Loucy (cell line): ENCODE measurements around the gene SLC35G6.

Experiments used
- H2AFZ ChIP-seq: fragments of 200-600 bp; sonication (generic); 2 replicates; pipeline ENCODE4 v1.6.0; 2016; ENCODE audit warnings: antibody characterized with exemption, mild to moderate bottlenecking, low read length, moderate library complexity
- H3F3A ChIP-seq: fragments of 200-600 bp; 2 replicates; pipeline ENCODE4 v1.6.0; 2016; ENCODE audit warnings: antibody characterized with exemption, low read depth, mild to moderate bottlenecking
- H3K27me3 ChIP-seq: fragments of 200-600 bp; sonication (generic); 2 replicates; pipeline ENCODE4 v1.6.1; 2014; ENCODE audit warnings: low read length, mild to moderate bottlenecking; ENCODE audit not compliant: insufficient read depth, poor library complexity, severe bottlenecking
- H3K36me3 ChIP-seq: fragments of 200-600 bp; sonication (generic); 2 replicates; pipeline ENCODE4 v1.6.1; 2016; ENCODE audit warnings: low read length; ENCODE audit not compliant: insufficient read depth
- H3K4me1 ChIP-seq: fragments of 200-600 bp; sonication (generic); 2 replicates; pipeline ENCODE4 v1.5.1; 2014; ENCODE audit warnings: low read length, mild to moderate bottlenecking; ENCODE audit not compliant: insufficient read depth, poor library complexity, severe bottlenecking
- H3K4me2 ChIP-seq: fragments of 200-600 bp; sonication (generic); 2 replicates; pipeline ENCODE4 v1.6.0; 2014; ENCODE audit warnings: antibody characterized with exemption, low read length, low read depth, mild to moderate bottlenecking; ENCODE audit not compliant: poor library complexity, severe bottlenecking
- H3K4me3 ChIP-seq: fragments of 200-600 bp; sonication (generic); 2 replicates; pipeline ENCODE4 v1.5.1; 2014; ENCODE audit warnings: low read length, mild to moderate bottlenecking, mixed read lengths; ENCODE audit not compliant: poor library complexity, severe bottlenecking
- H3K79me2 ChIP-seq: fragments of 200-600 bp; sonication (generic); 2 replicates; pipeline ENCODE4 v1.6.1; 2014; ENCODE audit warnings: low read length; ENCODE audit not compliant: insufficient read depth
- H3K9ac ChIP-seq: fragments of 200-600 bp; sonication (generic); 2 replicates; pipeline ENCODE4 v1.6.0; 2014; ENCODE audit warnings: mild to moderate bottlenecking, low read depth, low read length, moderate library complexity; ENCODE audit not compliant: poor library complexity, severe bottlenecking
- H3K9me2 ChIP-seq: fragments of 200-600 bp; sonication (generic); replicated peaks from 2 replicates; pipeline ENCODE4 v1.6.1; 2016; ENCODE audit warnings: low read depth, low read length, mixed read lengths
- H3K9me3 ChIP-seq: fragments of 200-600 bp; sonication (generic); 2 replicates; pipeline ENCODE4 v1.6.1; 2014; ENCODE audit warnings: mild to moderate bottlenecking, antibody characterized with exemption, low read length, low read depth; ENCODE audit not compliant: insufficient read depth
- H4K20me1 ChIP-seq: fragments of 200-600 bp; sonication (generic); 2 replicates; pipeline ENCODE4 v1.6.0; 2014; ENCODE audit warnings: antibody characterized with exemption, low read length, mild to moderate bottlenecking; ENCODE audit not compliant: insufficient read depth, poor library complexity, severe bottlenecking
- EZH2phosphoT487 ChIP-seq: fragments of 200-600 bp; IDR thresholded peaks from 2 replicates; pipeline ENCODE4 v1.6.1; 2018; ENCODE audit warnings: antibody characterized with exemption, mild to moderate bottlenecking, moderate library complexity, borderline replicate concordance
- TF ChIP-seq, protein P1 (sequence below): fragments of 200-600 bp; sonication (generic); conservative IDR thresholded peaks from 2 replicates; pipeline ENCODE4 v1.5.1; 2014; ENCODE audit warnings: mild to moderate bottlenecking, antibody characterized with exemption, low read length

Gene SLC35G6

DNA sequence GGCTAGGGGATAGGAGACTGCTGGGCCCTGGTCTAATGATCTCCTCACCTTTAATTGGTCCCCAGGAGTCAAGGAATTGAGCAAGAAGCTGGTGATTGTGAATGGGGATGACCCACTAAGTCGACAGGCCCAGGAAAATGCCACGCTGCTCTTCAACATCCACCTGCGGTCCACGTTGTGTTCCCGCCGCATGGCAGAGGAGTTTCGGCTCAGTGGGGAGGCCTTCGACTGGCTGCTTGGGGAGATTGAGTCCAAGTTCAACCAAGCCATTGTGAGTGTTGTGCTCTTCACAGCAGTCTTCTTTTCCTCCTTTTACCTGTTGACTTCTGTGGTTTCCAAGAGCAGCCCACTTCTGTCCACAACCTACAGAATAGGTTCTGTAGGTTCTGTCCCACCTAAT lies 22.3 kb downstream of the SLC35G6 start:
- Histone ChIP-seq H4K20me1 (peaks cover 51% of the 10 kb centered on the region), H3K4me2 (no peak overlapping the region), H2AFZ (no peak overlapping the region), H3K4me1 (no peaks in the 10 kb centered on the region), H3K4me3 (no peak overlapping the region), H3K27me3 (no peaks in the 10 kb centered on the region), H3K79me2 (peaks cover 19% of the 10 kb centered on the region; the same call in 1 of the 2 replicates), H3F3A (no peaks in the 10 kb centered on the region), H3K9me2 (no peaks in the 10 kb centered on the region), H3K9ac (no peak overlapping the region), H3K9me3 (no peaks in the 10 kb centered on the region), H3K36me3 (peaks cover 96% of the 10 kb centered on the region)
- no peak for TF ChIP-seq EZH2phosphoT487
- TF ChIP-seq, protein P1, sequence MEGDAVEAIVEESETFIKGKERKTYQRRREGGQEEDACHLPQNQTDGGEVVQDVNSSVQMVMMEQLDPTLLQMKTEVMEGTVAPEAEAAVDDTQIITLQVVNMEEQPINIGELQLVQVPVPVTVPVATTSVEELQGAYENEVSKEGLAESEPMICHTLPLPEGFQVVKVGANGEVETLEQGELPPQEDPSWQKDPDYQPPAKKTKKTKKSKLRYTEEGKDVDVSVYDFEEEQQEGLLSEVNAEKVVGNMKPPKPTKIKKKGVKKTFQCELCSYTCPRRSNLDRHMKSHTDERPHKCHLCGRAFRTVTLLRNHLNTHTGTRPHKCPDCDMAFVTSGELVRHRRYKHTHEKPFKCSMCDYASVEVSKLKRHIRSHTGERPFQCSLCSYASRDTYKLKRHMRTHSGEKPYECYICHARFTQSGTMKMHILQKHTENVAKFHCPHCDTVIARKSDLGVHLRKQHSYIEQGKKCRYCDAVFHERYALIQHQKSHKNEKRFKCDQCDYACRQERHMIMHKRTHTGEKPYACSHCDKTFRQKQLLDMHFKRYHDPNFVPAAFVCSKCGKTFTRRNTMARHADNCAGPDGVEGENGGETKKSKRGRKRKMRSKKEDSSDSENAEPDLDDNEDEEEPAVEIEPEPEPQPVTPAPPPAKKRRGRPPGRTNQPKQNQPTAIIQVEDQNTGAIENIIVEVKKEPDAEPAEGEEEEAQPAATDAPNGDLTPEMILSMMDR, result no peak

GRCh38 chr17:7508145-7508544 lies 26.9 kb downstream of the SLC35G6 start:
- Histone ChIP-seq H3K9me3 (no peaks in the 10 kb centered on the region), H3K4me1 (no peaks in the 10 kb centered on the region), H4K20me1 (peaks cover 25% of the 10 kb centered on the region), H3K4me3 (no peak overlapping the region), H2AFZ (no peak overlapping the region), H3K9me2 (no peaks in the 10 kb centered on the region), H3F3A (no peaks in the 10 kb centered on the region; the same call in 1 of the 2 replicates), H3K27me3 (no peaks in the 10 kb centered on the region), H3K79me2 (no peaks in the 10 kb centered on the region), H3K36me3 (peaks cover 99% of the 10 kb centered on the region), H3K9ac (no peak overlapping the region), H3K4me2 (no peak overlapping the region)
- no peak for TF ChIP-seq EZH2phosphoT487
- TF ChIP-seq, protein P1, result no peak

- H3K4me2 ChIP-seq, result no peak overlapping the region
- no peaks in the 10 kb centered on the region for H3K4me1 ChIP-seq
- H3K79me2 ChIP-seq, result no peaks in the 10 kb centered on the region
- H3K27me3 ChIP-seq, result no peaks in the 10 kb centered on the region
- H2AFZ ChIP-seq, result no peak overlapping the region
- peaks cover 23% of the 10 kb centered on the region for H4K20me1 ChIP-seq
- H3K9me3 ChIP-seq, result no peaks in the 10 kb centered on the region
- H3F3A ChIP-seq, result no peaks in the 10 kb centered on the region; the same call in 1 of the 2 replicates
- TF ChIP-seq, protein P1, result no peak
- TF ChIP-seq EZH2phosphoT487, result no peak
- no peaks in the 10 kb centered on the region for H3K9me2 ChIP-seq
- H3K4me3 ChIP-seq, result no peak overlapping the region
- peaks cover 99% of the 10 kb centered on the region for H3K36me3 ChIP-seq
- H3K9ac ChIP-seq, result no peak overlapping the region
These were observed 27.6 kb downstream of the SLC35G6 start for GRCh38 chr17:7508846-7509245.
